H9 (cell line): ENCODE results near the gene AFF2. TPM values are rescaled to one million over a fixed set of nuclear protein-coding genes. Genes with fewer than 3 reads are reported as not detected.

Experiments
- DNase-seq: peaks from one replicate; pipeline ENCODE4 v3.0.0-alpha.2; 2017
- H2AFZ ChIP-seq: one replicate; pipeline ENCODE4 v1.6.1; 2013; ENCODE audit warnings: mild to moderate bottlenecking, low read length, control low read depth, moderate library complexity
- H2AK5ac ChIP-seq: 2 replicates; pipeline ENCODE4 v1.6.1; 2013; ENCODE audit warnings: low read length, control low read depth, mixed read lengths; ENCODE audit not compliant: insufficient read length
- H2BK120ac ChIP-seq: one replicate; pipeline ENCODE4 v1.6.1; 2013; ENCODE audit warnings: low read depth, mild to moderate bottlenecking, low read length, control low read depth, inconsistent platforms; ENCODE audit not compliant: poor library complexity, severe bottlenecking
- H2BK12ac ChIP-seq: 2 replicates; pipeline ENCODE4 v1.6.1; 2013; ENCODE audit warnings: low read length, control low read depth, mixed read lengths, low read depth; ENCODE audit not compliant: insufficient read length
- H2BK15ac ChIP-seq: 2 replicates; pipeline ENCODE4 v1.6.1; 2013; ENCODE audit warnings: low read depth, low read length, control low read depth
- H2BK20ac ChIP-seq: one replicate; pipeline ENCODE4 v1.6.1; 2013; ENCODE audit warnings: low read depth, mild to moderate bottlenecking, low read length, control low read depth, inconsistent platforms; ENCODE audit not compliant: poor library complexity, severe bottlenecking
- H2BK5ac ChIP-seq: 2 replicates; pipeline ENCODE4 v1.6.1; 2013; ENCODE audit warnings: low read length, control low read depth, mixed read lengths; ENCODE audit not compliant: insufficient read length
- H3K14ac ChIP-seq: 2 replicates; pipeline ENCODE4 v1.6.1; 2013; ENCODE audit warnings: low read length, control low read depth; ENCODE audit not compliant: insufficient read depth
- H3K18ac ChIP-seq: 2 replicates; pipeline ENCODE4 v1.6.1; 2013; ENCODE audit warnings: low read depth, mild to moderate bottlenecking, mixed read lengths, low read length, control low read depth; ENCODE audit not compliant: insufficient read length
- H3K23ac ChIP-seq: 2 replicates; pipeline ENCODE4 v1.6.1; 2013; ENCODE audit warnings: low read length, control low read depth, mixed read lengths, low read depth; ENCODE audit not compliant: insufficient read length
- H3K23me2 ChIP-seq: 2 replicates; pipeline ENCODE4 v1.6.1; 2013; ENCODE audit warnings: low read depth, mild to moderate bottlenecking, mixed read lengths, low read length, control low read depth; ENCODE audit not compliant: insufficient read length, poor library complexity, severe bottlenecking
- H3K27ac ChIP-seq: 2 replicates; pipeline ENCODE4 v1.5.1; 2013; ENCODE audit warnings: low read length, control low read depth, mixed read lengths, low read depth; ENCODE audit not compliant: insufficient read length
- H3K27me3 ChIP-seq: 2 replicates; pipeline ENCODE4 v1.6.1; 2013; ENCODE audit warnings: low read length, control low read depth, inconsistent platforms; ENCODE audit not compliant: insufficient read depth
- H3K4ac ChIP-seq: 2 replicates; pipeline ENCODE4 v1.6.1; 2013; ENCODE audit warnings: low read depth, mild to moderate bottlenecking, control low read depth, inconsistent platforms, low read length, moderate library complexity
- H3K4me1 ChIP-seq: 2 replicates; pipeline ENCODE4 v1.6.1; 2013; ENCODE audit warnings: low read length, control low read depth, inconsistent platforms; ENCODE audit not compliant: insufficient read depth
- H3K4me2 ChIP-seq: 2 replicates; pipeline ENCODE4 v1.6.1; 2013; ENCODE audit warnings: low read length, control low read depth, mixed read lengths; ENCODE audit not compliant: insufficient read length, insufficient read depth
- H3K56ac ChIP-seq: 2 replicates; pipeline ENCODE4 v1.6.1; 2013; ENCODE audit warnings: low read depth, mild to moderate bottlenecking, mixed read lengths, low read length, control low read depth; ENCODE audit not compliant: insufficient read length
- H3K79me1 ChIP-seq: 2 replicates; pipeline ENCODE4 v1.6.1; 2013; ENCODE audit warnings: low read depth, mild to moderate bottlenecking, moderate library complexity, low read length, control low read depth, inconsistent platforms; ENCODE audit not compliant: insufficient read depth, poor library complexity, severe bottlenecking
- H3K79me2 ChIP-seq: 2 replicates; pipeline ENCODE4 v1.6.1; 2013; ENCODE audit warnings: low read length, control low read depth, inconsistent platforms; ENCODE audit not compliant: insufficient read depth
- H3K9ac ChIP-seq: 2 replicates; pipeline ENCODE4 v1.6.1; 2013; ENCODE audit warnings: low read length, control low read depth, mixed read lengths; ENCODE audit not compliant: insufficient read length; ENCODE audit errors: extremely low read depth
- H3K9me3 ChIP-seq: one replicate; pipeline ENCODE4 v1.6.1; 2013; ENCODE audit warnings: low read depth, low read length, inconsistent platforms; ENCODE audit not compliant: control insufficient read depth
- H3T11ph ChIP-seq: one replicate; pipeline ENCODE4 v1.6.1; 2013; ENCODE audit warnings: mild to moderate bottlenecking, low read length, control low read depth, inconsistent platforms
- H4K20me1 ChIP-seq: one replicate; pipeline ENCODE4 v1.6.1; 2013; ENCODE audit not compliant: control insufficient read depth, insufficient read length, insufficient read depth
- H4K5ac ChIP-seq: 2 replicates; pipeline ENCODE4 v1.6.1; 2013; ENCODE audit warnings: low read depth, mild to moderate bottlenecking, mixed read lengths, low read length, control low read depth; ENCODE audit not compliant: insufficient read length
- H4K8ac ChIP-seq: replicated peaks from 2 replicates; pipeline ENCODE4 v1.6.1; 2013; ENCODE audit warnings: low read length, control low read depth, mixed read lengths, low read depth; ENCODE audit not compliant: insufficient read length
- H4K91ac ChIP-seq: 2 replicates; pipeline ENCODE4 v1.6.1; 2013; ENCODE audit warnings: low read depth, mild to moderate bottlenecking, moderate library complexity, mixed read lengths, low read length, control low read depth; ENCODE audit not compliant: insufficient read length
- H3K27ac Mint-ChIP-seq, 3 experiments: 2 replicates in 2 of 3; 3 replicates in 1 of 3; pipeline ENCODE4 v1.8.0; 2020 to 2021; ENCODE audit warnings: mixed read lengths in 3 of 3, mild to moderate bottlenecking in 1 of 3, moderate library complexity in 1 of 3
- H3K27me3 Mint-ChIP-seq: 2 replicates; pipeline ENCODE4 v1.8.0; 2021; ENCODE audit warnings: low read depth, mild to moderate bottlenecking, moderate library complexity, mixed read lengths
- H3K36me3 Mint-ChIP-seq, 3 experiments: 2 replicates in 2 of 3; 3 replicates in 1 of 3; pipeline ENCODE4 v1.8.0; 2020 to 2021; ENCODE audit warnings: low read depth in 3 of 3, mixed read lengths in 3 of 3; ENCODE audit not compliant: insufficient read depth in 1 of 3
- H3K4me1 Mint-ChIP-seq, 2 experiments: 2 replicates each; pipeline ENCODE4 v1.8.0; 2020; ENCODE audit warnings: mixed read lengths in 2 of 2
- H3K4me3 Mint-ChIP-seq, 2 experiments: 2 replicates in 1 of 2; 3 replicates in 1 of 2; pipeline ENCODE4 v1.8.0; 2020 to 2021; ENCODE audit warnings: mild to moderate bottlenecking in 2 of 2, mixed read lengths in 2 of 2, moderate library complexity in 1 of 2
- H3K9me3 Mint-ChIP-seq, 2 experiments: 2 replicates in 1 of 2; 3 replicates in 1 of 2; pipeline ENCODE4 v1.8.0; 2020; ENCODE audit warnings: mild to moderate bottlenecking in 2 of 2, mixed read lengths in 2 of 2, moderate library complexity in 1 of 2
- CTCF ChIP-seq: fragments of 200-600 bp; sonication (generic); conservative IDR thresholded peaks from 3 replicates; pipeline ENCODE4 v1.8.0; 2021; ENCODE audit warnings: antibody characterized with exemption, mild to moderate bottlenecking
- total RNA-seq: library from RNA; stranded (reverse); gene quantifications from 2 replicates; pipeline ENCODE4 v1.2.1, GENCODE V29; 2021

The AFF2 gene
- total RNA-seq, 1 experiment from 2014 or later, result 14.6 TPM

GRCh38 chrX:148794350-148794749, 293.9 kb downstream of the AFF2 start:
- no peaks in the 10 kb centered on the region for H3K23me2 ChIP-seq
- no peak overlapping the region for H2AFZ ChIP-seq
- Mint-ChIP-seq H3K4me3 (no peak overlapping the region), H3K4me1 (no peaks in the 10 kb centered on the region; a peak in 1 of 4 replicates), H3K27me3 (no peaks in the 10 kb centered on the region), H3K9me3 (peaks cover 40 to 54% of the 10 kb centered on the region in 2 experiments), H3K27ac (no peak overlapping the region), H3K36me3 (no peaks in the 10 kb centered on the region; a peak in 2 of 7 replicates)
- H2BK15ac ChIP-seq, result no peak overlapping the region
- H3K4ac ChIP-seq, result no peak overlapping the region
- H3K79me2 ChIP-seq, result no peaks in the 10 kb centered on the region
- no peak for TF ChIP-seq CTCF
- H2AK5ac ChIP-seq, result no peak overlapping the region
- H2BK12ac ChIP-seq, result no peak overlapping the region
- H3K56ac ChIP-seq, result no peak overlapping the region
- no peak overlapping the region for H3K27ac ChIP-seq
- no peaks in the 10 kb centered on the region for H3K4me1 ChIP-seq
- H3K27me3 ChIP-seq, result no peaks in the 10 kb centered on the region
- H2BK120ac ChIP-seq, result no peak overlapping the region
- no peaks in the 10 kb centered on the region for H3K79me1 ChIP-seq
- H4K5ac ChIP-seq, result no peak overlapping the region
- DNase-seq, result no peak
- H4K91ac ChIP-seq, result no peak overlapping the region
- no peak overlapping the region for H3T11ph ChIP-seq
- no peak overlapping the region for H3K14ac ChIP-seq
- no peak overlapping the region for H3K23ac ChIP-seq
- no peak overlapping the region for H3K9ac ChIP-seq
- H2BK20ac ChIP-seq, result no peak overlapping the region
- H4K20me1 ChIP-seq, result no peaks in the 10 kb centered on the region
- H3K9me3 ChIP-seq, result peaks cover 27% of the 10 kb centered on the region
- H3K18ac ChIP-seq, result no peak overlapping the region
- no peak overlapping the region for H4K8ac ChIP-seq
- H2BK5ac ChIP-seq, result no peak overlapping the region
- H3K4me2 ChIP-seq, result no peak overlapping the region
